ENCODE results near the gene CYP2R1. TPM values are rescaled to one million over a fixed set of nuclear protein-coding genes. Genes with fewer than 3 reads are reported as not detected.

The CYP2R1 gene
- total RNA-seq, 1 experiment from 2014 or later = 18.3 TPM

DNA sequence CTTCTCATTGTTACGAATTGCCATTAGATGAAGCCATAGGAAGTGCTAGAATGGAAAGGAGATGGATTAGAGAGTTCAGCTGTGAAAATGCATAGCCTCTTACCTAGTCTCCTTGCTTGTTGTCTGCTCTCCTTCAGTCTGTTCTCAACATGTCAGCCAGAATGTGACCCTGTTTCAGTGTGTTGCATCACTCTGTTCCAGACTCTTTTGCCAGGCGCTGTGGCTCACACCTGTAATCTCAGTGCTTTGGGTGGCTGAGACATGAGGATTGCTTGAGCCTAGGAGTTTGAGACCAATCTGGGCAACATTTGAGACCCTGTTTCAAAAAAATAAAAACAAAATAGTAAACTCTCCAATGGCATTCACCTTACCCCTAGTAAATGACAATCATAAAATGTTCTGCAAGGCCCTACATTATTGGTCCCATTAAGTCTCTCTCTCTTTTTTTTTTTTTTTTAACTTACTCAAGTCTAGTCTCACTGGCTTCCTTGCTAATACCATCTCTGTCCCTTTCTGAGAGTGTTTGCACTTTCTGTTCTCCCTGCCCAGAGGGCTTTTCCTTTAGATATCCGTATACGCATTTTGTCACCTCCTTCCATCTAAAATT, 39.4 kb downstream of the CYP2R1 start (continued):
- TF ChIP-seq, protein P1, sequence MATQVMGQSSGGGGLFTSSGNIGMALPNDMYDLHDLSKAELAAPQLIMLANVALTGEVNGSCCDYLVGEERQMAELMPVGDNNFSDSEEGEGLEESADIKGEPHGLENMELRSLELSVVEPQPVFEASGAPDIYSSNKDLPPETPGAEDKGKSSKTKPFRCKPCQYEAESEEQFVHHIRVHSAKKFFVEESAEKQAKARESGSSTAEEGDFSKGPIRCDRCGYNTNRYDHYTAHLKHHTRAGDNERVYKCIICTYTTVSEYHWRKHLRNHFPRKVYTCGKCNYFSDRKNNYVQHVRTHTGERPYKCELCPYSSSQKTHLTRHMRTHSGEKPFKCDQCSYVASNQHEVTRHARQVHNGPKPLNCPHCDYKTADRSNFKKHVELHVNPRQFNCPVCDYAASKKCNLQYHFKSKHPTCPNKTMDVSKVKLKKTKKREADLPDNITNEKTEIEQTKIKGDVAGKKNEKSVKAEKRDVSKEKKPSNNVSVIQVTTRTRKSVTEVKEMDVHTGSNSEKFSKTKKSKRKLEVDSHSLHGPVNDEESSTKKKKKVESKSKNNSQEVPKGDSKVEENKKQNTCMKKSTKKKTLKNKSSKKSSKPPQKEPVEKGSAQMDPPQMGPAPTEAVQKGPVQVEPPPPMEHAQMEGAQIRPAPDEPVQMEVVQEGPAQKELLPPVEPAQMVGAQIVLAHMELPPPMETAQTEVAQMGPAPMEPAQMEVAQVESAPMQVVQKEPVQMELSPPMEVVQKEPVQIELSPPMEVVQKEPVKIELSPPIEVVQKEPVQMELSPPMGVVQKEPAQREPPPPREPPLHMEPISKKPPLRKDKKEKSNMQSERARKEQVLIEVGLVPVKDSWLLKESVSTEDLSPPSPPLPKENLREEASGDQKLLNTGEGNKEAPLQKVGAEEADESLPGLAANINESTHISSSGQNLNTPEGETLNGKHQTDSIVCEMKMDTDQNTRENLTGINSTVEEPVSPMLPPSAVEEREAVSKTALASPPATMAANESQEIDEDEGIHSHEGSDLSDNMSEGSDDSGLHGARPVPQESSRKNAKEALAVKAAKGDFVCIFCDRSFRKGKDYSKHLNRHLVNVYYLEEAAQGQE (IDR thresholded peaks at IDR 0.05; ENCODE audit: low read depth) = no peak
- TF ChIP-seq EZH2 (IDR thresholded peaks at IDR 0.05) = no peak

- no peak for TF ChIP-seq CBX3 (IDR thresholded peaks at IDR 0.05; ENCODE audit: low read depth)
- no peak for TF ChIP-seq FOSL1 (IDR thresholded peaks at IDR 0.05; ENCODE audit: low read depth)
- no peak for TF ChIP-seq POLR2A (IDR thresholded peaks at IDR 0.05; ENCODE audit: borderline replicate concordance, extremely low read depth, insufficient read depth, insufficient read length)
- TF ChIP-seq, protein P2, sequence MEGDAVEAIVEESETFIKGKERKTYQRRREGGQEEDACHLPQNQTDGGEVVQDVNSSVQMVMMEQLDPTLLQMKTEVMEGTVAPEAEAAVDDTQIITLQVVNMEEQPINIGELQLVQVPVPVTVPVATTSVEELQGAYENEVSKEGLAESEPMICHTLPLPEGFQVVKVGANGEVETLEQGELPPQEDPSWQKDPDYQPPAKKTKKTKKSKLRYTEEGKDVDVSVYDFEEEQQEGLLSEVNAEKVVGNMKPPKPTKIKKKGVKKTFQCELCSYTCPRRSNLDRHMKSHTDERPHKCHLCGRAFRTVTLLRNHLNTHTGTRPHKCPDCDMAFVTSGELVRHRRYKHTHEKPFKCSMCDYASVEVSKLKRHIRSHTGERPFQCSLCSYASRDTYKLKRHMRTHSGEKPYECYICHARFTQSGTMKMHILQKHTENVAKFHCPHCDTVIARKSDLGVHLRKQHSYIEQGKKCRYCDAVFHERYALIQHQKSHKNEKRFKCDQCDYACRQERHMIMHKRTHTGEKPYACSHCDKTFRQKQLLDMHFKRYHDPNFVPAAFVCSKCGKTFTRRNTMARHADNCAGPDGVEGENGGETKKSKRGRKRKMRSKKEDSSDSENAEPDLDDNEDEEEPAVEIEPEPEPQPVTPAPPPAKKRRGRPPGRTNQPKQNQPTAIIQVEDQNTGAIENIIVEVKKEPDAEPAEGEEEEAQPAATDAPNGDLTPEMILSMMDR (IDR thresholded peaks at IDR 0.05 in 2 of 3, conservative IDR thresholded peaks at IDR 0.05 in 1 of 3; ENCODE audit: borderline replicate concordance in 1 of 3, insufficient read depth in 1 of 3, low read depth in 2 of 3, low read length in 2 of 3) = no peak
- TF ChIP-seq ELF1 (IDR thresholded peaks at IDR 0.05; ENCODE audit: borderline replicate concordance, low read depth) = no peak
- TF ChIP-seq TCF7L2 (IDR thresholded peaks at IDR 0.05; ENCODE audit: borderline replicate concordance, extremely low read depth, insufficient read depth, insufficient read length) = no peak
- TF ChIP-seq, protein P3, sequence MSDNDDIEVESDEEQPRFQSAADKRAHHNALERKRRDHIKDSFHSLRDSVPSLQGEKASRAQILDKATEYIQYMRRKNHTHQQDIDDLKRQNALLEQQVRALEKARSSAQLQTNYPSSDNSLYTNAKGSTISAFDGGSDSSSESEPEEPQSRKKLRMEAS (IDR thresholded peaks at IDR 0.05) = no peak
- no peak for TF ChIP-seq ATF3 (IDR thresholded peaks at IDR 0.05)
- TF ChIP-seq POLR2AphosphoS5 (IDR thresholded peaks at IDR 0.05; ENCODE audit: low read depth, low read length) = no peak
- TF ChIP-seq SP1 (IDR thresholded peaks at IDR 0.05; ENCODE audit: low read depth) = no peak
- no peak for TF ChIP-seq YY1 (IDR thresholded peaks at IDR 0.05; ENCODE audit: extremely low read depth, insufficient replicate concordance, low read depth, low read length)
- no peak for TF ChIP-seq EZH2 (IDR thresholded peaks at IDR 0.05)
- TF ChIP-seq SRF (IDR thresholded peaks at IDR 0.05; ENCODE audit: low read depth) = no peak
- POLR2A ChIA-PET = no interaction called here
- H3K9me3 ChIP-seq (ENCODE audit: control insufficient read depth in 1 of 2, insufficient read depth in 1 of 2, low read depth in 1 of 2, low read length in 2 of 2) = no peaks in the 10 kb centered on the region
Observed at GRCh38 chr11:14842002-14842401, 50.0 kb downstream of the CYP2R1 start.

More at GRCh38 chr11:14842002-14842401, 50.0 kb downstream of the CYP2R1 start:
- H3K27ac ChIP-seq (ENCODE audit: low read depth, low read length) = no peak overlapping the region
- H3K27me3 ChIP-seq (ENCODE audit: insufficient read depth, low read length) = no peaks in the 10 kb centered on the region
- no peak overlapping the region for H3K4me3 ChIP-seq (replicated peaks in 1 of 2; ENCODE audit: low read depth in 1 of 2, low read length in 2 of 2)
- H3K9ac ChIP-seq (ENCODE audit: low read length) = no peak overlapping the region
- H4K20me1 ChIP-seq (ENCODE audit: insufficient read depth) = no peaks in the 10 kb centered on the region
- H3K4me1 ChIP-seq (ENCODE audit: control insufficient read depth in 1 of 2, insufficient read depth in 2 of 2, low read length in 2 of 2) = no peaks in the 10 kb centered on the region
- no peak overlapping the region for H2AFZ ChIP-seq (ENCODE audit: low read depth, low read length, poor library complexity, severe bottlenecking)
- no peaks in the 10 kb centered on the region for H3K36me3 ChIP-seq (ENCODE audit: control insufficient read depth in 1 of 2, insufficient read depth in 2 of 2, low read length in 2 of 2)
- BruUV-seq (replicated peaks) = no TSS peak
- ATAC-seq = no peak
- H3K79me2 ChIP-seq (ENCODE audit: insufficient read depth, low read length) = no peaks in the 10 kb centered on the region
- DNase-seq (ENCODE audit: low read depth, low spot score) = no peak
- RAD21 ChIA-PET (ENCODE audit: low non-redundant PET in 1 of 2, low total read pairs in 2 of 2, uncharacterized antibody in 2 of 2, unreplicated experiment in 2 of 2) = interaction anchor here in 1 of 2 experiments (0.6 kb wide), 1 partner anchor 207 kb away, joined by 3 read pairs; no protein-coding TSS in a partner anchor
- no peaks in the 10 kb centered on the region for H3K9me2 ChIP-seq (ENCODE audit: insufficient read depth)
- intact Hi-C loops (cut with micrococcal nuclease) = no loop called here
- H3K4me2 ChIP-seq (ENCODE audit: low read length) = no peak overlapping the region
- CTCF ChIA-PET = no interaction called here

Data from HCT116 (cell line).